Fibroblast of mammary gland (primary cell): Measurements from ENCODE around the gene NR4A1.

ENCODE experiments used
- DNase-seq: peaks from one replicate; pipeline ENCODE4 v3.0.0-alpha.2; 2010; ENCODE audit warnings: low read depth
- H3K4me3 ChIP-seq: 2 replicates; pipeline ENCODE4 v1.5.1; 2011; ENCODE audit warnings: low read depth, mild to moderate bottlenecking, low read length, moderate library complexity; ENCODE audit not compliant: control insufficient read depth
- CTCF ChIP-seq: conservative IDR thresholded peaks from 2 replicates; pipeline ENCODE4 v1.5.1; 2011; ENCODE audit warnings: low read depth, low read length, inconsistent platforms; ENCODE audit not compliant: control insufficient read depth, insufficient read depth

The NR4A1 gene

DNA sequence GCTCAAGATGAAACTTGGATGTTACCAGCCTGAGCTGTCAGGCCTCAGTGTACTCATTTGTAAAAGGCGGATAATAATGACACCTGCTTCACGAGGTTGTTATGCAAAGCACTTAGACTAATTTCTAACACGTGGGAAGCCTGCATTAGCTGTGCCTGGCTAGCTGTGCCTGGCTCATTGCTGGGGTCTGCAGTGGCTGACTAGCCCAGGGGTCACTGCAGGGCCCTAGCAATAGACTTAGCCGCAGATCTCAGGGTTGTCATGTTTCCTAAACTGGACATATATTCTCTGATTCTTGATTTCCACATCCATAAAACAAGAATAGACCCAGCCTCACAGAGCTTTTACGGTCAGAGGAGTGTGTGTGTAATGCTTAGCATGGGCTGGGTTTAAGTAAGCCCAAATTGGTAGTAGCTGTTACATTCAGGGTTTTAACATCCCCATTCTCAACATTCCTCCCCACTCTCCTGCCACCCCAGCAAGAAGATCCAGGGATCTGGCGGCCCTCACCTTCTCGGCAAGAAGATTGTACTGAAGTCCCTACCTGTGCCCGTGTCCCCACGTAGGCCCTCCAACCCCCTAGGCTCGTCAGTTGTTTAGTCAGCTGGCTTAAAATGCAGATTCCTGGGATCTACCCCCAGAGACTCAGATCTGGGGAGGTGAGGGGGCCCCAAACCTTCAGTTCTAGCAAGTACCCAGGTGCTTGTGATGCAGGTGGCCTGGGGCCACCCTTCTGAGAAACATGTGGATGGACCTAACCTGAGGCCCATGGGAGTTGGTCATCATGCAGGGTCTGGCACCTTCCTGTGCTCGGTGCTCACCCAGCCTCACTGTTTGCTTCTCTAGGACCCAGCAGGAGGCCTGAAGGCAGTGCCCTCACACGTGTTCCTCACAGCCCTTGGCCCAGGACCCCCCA is 8.6 kb downstream of the NR4A1 start:
- no peak for TF ChIP-seq CTCF
- DNase-seq, result peak; percentile 63
- no peak overlapping the region for H3K4me3 ChIP-seq

GRCh38 chr12:52060498-52061177 is 9.4 kb downstream of the NR4A1 start:
- no peak for TF ChIP-seq CTCF
- no peak overlapping the region for H3K4me3 ChIP-seq
- DNase-seq, result no peak

GRCh38 chr12:52061470-52062166 is 10.4 kb downstream of the NR4A1 start:
- no peak for DNase-seq
- H3K4me3 ChIP-seq, result no peak overlapping the region
- no peak for TF ChIP-seq CTCF

- H3K4me3 ChIP-seq, result no peak overlapping the region
- no peak for DNase-seq
- no peak for TF ChIP-seq CTCF
Measured at GRCh38 chr12:52062167-52063081, 11.2 kb downstream of the NR4A1 start.

GRCh38 chr12:52063082-52063924 is 12.1 kb downstream of the NR4A1 start:
- no peak for TF ChIP-seq CTCF
- H3K4me3 ChIP-seq, result no peak overlapping the region
- no peak for DNase-seq
